Stimulated activated CD8-positive, alpha-beta memory T cell treated with anti-CD3 and anti-CD28 coated beads, Interleukin-15, amount 100 ng/mL, for 1 hour (primary cell): ENCODE measurements around the gene PLSCR3.
"Not testable (repeated sequence)": the region's sequence is repeated elsewhere in the genome, so short reads cannot be mapped to it uniquely, and the experiment has no call there.

Source experiments
- DNase-seq: peaks from one replicate; pipeline ENCODE4 v3.0.0-alpha.2; 2020; ENCODE audit warnings: low read depth

Gene PLSCR3

DNA sequence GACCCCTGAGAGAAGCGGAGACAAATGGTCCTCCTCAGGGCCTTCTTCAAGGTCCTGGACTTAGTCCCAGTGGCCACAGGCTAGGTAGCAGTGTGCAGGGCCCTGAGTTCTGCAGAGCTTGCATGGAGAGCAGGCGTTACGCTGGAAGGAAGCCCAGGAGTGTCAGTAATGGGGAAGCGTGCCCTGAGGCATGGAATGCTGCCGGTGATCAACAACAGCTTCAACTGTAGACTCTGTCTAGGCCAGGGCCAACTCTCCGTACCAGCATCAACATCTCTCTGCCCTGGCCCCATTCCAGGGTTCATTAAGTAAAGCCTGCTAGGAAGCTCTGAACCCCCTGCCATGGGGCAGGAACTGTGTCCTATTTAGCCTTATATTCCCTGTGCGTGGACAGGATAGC lies 14.0 kb downstream of the PLSCR3 start:
- DNase-seq = no peak

DNA sequence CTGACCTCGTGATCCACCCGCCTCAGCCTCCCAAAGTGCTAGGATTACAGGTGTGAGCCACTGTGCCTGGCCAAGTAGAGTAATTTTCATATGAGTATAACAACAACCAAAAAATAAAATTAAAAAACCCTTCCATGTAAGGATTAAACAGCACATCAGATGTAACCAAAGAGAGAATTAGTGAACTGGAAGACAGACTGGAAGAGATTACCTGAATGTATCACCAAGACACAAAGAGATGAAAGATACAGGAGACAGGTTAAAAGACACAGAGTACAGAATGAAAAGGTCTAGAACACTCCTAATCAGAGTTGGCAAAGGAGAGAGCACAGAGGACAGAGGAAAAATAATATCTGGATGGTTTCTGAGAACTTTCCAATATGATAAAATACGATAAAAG lies 15.2 kb downstream of the PLSCR3 start:
- no peak for DNase-seq

DNA sequence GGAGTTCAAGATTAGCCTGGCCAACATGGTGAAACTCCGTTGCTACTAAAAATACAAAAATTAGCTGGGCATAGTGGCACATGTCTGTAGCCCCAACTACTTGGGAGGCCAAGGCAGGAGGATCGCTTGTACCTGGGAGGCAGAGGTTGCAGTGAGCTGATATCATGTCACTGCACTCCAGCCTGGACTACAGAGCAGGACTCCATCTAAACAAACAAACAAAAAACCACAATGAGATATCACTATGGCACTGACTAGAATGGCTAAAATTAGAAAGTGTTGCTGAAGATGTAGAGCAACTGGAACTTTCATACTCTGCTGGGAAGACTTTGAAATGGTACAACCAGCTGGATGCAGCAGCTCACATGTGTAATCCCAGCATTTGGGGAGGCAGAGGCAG lies 20.0 kb downstream of the PLSCR3 start:
- no peak for DNase-seq

DNA sequence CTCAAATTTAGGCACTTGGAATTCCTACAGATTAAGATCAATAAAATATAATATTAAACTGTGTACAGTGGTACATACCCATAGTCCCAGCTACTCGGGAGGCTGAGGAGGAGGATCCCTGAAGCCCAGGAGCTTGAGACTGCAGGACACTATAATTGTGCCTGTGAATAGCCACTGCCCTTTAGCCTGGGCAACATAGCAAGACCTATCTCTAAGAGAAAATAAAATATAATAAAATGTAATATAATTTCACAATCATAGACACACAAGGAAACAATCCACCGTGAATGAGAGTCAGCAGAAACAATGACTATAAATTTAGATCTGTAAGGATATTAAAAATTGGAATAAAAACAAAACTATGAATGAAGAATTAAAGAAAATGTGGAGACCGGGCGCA lies 23.5 kb downstream of the PLSCR3 start:
- DNase-seq = no peak

DNA sequence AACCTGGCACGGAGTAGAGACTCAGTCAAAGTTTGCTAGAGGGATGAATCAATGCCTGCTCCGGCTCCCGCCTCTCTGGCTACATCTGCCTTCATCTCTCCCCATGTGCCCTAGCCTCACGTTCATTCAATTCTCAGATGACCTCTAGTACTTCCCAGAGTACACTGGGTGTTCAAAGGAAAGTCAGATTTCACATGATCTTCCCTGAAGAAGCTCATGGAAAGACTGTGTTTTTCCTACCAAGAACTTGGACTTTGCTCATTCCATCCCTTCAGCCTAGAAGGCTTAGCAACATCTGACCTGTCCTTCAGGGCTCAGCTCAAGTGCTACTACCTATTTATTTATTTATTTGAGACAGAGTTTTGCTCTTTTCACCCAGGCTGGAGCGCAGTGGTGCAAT lies 24.5 kb downstream of the PLSCR3 start:
- DNase-seq = no peak

DNA sequence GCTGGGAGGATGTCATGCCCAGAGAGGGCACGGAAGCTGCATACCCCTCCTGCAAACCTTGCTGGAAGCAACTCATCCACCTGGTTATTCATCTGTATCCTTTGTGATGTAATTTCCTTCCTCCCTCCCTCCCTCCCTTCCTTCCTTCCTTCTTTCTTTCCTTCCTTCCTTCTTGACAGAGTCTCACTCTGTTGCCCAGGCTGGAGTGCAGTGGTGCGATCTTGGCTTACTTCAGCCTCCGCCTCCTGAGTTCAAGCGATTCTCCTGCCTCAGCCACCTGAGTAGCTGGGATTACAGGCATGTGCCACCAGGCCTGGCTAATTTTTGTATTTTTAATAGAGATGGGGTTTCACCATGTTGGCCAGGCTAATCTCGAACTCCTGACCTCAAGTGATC lies 25.7 kb downstream of the PLSCR3 start:
- DNase-seq = not testable (repeated sequence)

DNA sequence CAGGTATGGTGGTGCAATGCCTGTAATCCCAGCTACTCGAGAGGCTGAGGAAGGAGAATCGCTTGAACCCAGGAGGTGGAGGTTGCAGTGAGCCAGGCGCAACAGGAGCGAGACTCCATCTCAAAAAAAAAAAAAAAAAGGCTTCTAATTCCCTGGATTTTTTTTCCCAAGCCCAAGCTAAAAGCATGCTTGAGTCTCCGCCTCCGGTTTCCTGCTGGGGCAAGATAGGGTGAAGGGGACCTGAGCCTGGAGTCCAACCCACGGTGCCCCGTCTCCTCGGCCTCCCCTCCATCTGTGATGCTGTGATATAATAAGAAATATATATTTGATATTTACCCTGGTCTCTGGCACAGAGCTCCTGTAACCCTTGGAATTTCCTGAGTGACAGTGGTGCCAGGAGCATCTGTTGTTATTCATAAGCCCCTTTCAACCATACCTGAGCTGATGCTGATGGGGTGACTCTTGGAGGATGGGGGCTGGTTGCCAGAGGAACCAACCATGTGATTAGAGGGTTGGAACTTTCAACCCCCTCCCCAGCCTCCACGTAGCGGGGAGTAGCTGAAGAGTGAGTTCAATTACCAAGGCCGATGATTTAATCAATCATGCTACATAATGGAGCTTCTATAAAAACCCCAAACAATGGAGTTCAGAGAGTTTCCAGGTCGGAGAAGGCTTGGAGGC lies 26.3 kb downstream of the PLSCR3 start:
- DNase-seq = no peak

DNA sequence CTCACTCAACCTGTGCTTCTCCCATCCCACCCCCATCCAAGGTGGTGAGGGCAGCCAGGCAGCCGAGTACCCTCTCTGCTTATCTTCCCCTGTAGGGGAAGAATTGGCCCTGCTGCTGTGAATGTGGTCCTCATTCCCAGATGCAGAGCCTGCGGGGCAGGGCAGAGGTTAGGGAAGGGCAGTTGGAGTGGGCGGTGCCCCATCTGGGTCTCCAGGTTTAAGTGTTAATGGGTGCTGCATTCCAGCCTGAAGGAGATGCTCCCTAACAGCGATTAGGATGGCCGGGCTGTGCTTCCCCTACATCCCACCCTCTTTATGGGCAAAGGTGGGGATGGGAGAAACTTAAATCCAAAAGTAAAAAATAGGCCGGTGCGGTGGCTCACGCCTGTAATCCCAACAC lies 27.2 kb downstream of the PLSCR3 start:
- DNase-seq = no peak

DNA sequence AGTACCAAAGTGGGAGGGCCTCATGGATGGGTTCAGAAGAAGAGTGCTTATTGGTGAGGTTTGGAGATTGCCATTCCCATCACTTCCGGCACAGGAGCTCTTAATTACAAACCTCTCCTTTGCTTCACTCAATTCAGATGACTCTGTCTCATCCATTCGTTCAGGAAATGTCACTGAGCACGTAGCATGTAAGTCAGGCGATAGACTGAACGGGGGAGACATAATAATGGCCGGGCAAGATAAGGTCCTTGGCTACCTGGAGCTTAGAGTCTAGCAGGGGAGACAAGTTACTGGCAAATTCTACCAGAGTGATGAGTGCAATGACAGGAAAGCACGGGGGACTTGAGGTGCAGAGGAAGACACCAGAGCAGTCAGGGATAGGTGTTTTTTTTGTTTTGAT lies 28.4 kb downstream of the PLSCR3 start:
- not testable (repeated sequence) for DNase-seq

DNA sequence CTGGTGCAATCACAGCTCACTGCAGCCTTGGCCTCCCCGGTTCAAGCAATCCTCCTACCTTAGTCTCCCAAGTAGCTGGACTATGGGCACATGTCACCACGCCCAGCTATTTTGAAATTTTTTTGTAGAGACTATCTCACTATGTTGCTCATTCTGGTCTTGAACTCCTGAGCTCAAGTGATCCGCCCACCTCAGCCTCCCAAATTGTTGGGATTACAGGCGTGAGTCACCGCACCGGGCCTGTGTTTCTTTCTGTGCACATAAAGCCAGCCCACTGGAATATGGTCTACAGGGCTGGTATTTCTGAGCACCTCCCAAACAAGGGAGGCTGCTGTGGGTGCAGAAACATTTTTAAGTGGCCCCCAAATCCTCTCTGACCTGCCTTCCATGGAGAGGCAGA lies 31.0 kb downstream of the PLSCR3 start:
- DNase-seq = no peak

DNA sequence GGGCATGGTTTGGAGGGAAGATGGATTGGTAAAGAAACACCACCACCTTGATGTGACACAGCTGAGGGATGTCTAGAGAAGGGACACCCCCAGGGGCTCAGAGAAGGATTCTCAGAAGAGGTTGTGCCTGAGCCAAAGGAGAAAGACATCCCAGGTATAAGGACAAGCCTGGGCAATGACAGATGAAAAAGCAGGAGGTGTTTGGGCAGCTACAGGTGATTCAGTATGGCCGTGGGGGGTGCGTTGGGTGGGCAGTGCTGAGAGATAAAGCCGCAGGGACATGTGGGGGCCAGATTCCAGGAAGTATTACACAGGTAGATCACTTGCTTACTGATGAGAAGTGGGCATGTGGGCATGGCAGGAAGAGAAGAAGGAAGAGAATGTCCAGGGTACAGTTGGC lies 32.4 kb downstream of the PLSCR3 start:
- DNase-seq = no peak

DNA sequence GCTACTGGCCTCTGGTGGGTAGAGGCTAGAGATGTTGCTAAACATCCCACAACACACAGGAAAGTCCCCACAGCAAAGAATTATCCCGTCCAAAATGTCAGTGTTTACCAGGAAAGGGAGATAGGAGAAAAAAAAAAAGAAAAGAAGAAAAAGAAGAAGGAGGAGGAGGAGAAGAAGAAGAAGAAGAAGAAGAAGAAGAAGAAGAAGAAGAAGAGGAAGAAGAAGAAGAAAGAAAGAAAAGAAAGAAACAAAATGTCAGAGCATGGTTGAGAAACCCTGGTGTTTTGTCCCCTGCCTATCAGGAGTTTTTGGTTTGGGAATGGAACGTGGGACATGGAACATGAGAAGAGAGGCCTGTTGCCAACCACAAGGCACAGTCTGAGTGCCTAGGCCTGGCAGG lies 36.9 kb downstream of the PLSCR3 start:
- no peak for DNase-seq

DNA sequence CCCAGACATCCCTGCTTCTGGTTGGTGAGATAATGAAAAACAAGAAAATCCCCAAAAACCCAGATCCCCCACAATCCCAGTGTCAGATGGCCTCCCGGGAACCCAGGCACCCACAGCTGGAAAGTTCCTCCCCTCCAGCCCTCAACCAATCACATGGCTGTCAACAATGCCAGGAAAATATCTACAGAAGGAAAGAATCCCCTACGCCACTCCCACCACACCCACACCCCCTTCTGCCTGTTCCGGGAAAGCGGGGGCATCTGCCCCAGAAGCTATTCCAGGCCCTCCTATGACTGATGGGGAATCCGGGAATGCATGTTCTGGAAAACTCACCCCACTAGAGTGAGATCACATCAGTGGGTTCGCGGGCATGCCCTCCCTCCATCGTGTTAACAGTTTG lies 37.6 kb downstream of the PLSCR3 start:
- no peak for DNase-seq

DNA sequence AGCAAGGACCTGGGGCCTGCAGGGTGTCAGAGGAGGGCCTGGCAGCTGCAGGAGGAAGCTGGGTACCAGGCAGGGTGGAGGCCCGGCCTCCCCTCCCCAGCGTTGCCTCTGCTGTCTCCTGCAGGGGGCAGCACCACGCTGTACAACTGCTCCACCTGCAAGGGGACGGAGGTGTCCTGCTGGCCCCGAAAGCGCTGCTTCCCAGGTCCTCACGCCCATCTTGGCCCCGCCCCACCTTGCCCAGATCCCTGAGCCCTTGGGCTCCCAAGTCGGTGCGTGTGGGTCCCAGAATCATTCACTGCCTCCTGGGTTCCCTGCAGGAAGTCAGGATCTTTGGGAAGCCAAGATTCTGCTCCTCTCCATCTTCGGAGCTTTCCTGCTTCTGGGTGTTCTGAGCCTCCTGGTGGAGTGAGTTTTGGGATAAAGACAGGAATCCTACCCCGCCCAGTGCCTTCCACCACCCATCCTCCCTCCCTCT lies 38.2 kb downstream of the PLSCR3 start:
- DNase-seq = peak; percentile 76

DNA sequence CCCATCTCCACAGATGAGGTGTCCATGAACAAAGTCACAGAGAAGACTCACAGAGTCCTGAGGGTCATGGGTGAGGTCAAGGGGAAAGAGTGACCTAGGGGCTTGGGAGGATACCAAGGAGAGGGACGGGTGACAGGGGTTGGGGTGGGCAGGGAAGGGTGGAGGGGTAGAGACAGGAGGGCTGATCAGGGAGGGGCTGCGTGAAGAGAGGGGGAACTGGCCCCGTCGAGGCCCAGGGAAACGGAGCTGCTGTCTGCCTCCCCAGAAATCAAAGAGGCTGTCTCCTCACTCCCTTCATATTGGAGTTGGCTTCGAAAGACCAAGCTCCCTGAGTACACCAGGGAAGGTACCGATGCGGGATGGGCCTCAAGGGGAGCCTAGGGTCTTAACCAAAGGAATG lies 38.8 kb downstream of the PLSCR3 start:
- no peak for DNase-seq

DNA sequence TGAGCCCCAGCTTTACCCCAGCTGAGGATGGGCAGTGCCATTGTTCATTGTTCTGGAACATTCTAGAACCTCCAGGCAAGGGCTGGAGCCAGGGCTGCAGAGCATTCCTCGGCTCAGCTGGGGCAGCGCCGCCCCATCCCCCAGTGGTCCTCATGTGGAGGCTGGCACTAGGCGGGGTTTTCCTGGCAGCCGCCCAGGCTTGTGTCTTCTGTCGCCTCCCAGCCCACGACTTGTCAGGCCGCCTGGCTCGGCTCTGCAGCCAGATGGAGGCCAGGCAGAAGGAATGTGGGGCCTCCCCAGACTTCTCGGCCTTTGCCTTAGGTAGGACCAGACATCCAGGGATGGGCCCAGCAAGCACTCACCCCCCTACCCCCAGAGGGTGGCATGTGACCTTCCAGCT lies 39.3 kb downstream of the PLSCR3 start, which contains the start of gene TMEM95:
Gene TMEM95 (plus strand): TSS at position 104 of the 400 bp plus-strand sequence. CDS start 49 bp downstream, at position 153.
- no peak for DNase-seq

DNA sequence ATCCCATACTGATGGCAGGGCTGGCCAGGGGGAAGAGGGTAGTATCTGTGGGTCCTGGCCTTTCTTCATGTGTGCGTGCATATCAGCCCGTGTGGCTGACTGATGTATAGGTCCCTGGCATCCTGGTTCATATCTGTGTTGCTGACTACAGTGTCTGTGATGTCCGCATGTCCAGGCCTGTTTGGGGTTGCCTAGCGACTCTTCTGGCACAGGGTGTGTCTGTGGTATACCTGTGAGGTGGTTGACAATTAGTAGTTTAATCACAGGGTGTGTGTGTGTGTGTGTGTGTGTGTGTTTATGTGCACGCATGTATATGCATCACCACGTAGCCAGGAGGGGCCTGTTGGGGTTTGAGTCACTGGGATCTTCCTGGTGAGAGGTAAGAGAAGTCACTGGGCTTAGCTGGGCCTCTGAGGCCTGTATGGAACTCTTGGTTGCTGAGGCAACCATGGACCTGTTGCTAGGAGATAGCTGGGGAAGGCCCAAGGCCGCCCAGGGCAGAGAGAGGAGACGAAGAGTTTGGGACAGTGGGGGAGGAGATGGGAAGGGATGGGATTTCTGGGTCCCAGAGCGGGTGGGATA lies 40.0 kb downstream of the PLSCR3 start:
- DNase-seq = no peak

DNA sequence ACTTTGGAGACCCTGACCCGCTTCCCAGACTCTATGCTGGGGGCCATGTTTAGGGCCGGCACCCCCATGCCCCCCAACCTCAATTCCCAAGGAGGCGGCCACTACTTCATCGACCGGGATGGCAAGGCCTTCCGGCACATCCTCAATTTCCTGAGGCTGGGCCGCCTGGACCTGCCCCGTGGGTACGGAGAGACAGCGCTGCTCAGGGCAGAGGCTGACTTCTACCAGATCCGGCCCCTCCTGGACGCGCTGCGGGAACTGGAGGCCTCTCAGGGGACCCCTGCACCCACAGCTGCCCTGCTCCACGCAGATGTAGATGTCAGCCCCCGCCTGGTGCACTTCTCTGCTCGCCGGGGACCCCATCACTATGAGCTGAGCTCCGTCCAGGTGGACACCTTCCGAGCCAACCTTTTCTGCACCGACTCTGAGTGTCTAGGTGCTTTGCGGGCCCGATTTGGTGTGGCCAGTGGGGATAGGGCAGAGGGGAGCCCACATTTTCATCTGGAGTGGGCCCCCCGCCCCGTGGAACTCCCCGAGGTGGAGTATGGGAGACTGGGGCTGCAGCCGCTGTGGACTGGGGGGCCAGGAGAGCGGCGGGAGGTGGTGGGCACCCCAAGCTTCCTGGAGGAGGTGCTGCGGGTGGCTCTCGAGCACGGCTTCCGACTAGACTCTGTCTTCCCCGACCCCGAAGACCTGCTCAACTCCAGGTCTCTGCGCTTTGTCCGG lies 41.3 kb downstream of the PLSCR3 start:
- no peak for DNase-seq

DNA sequence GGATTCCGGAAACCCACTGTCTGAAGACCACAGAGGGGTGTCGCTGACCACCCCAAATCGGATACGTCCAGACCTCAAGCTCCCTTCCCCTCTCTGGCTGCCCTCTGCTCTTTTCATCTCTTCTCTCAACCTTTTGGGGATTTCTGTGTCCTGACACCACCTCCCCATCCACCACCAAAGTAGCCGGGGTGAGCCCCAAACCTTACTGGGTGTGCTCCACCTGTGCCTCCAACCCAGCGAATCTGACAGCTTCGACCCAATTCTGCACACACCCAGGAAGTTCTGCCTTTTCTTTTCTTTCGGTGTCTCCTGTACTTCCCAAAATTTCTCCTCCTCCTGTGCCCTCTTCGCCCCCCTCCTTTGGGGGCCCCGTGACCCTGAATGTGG lies 41.8 kb downstream of the PLSCR3 start:
- DNase-seq = no peak

DNA sequence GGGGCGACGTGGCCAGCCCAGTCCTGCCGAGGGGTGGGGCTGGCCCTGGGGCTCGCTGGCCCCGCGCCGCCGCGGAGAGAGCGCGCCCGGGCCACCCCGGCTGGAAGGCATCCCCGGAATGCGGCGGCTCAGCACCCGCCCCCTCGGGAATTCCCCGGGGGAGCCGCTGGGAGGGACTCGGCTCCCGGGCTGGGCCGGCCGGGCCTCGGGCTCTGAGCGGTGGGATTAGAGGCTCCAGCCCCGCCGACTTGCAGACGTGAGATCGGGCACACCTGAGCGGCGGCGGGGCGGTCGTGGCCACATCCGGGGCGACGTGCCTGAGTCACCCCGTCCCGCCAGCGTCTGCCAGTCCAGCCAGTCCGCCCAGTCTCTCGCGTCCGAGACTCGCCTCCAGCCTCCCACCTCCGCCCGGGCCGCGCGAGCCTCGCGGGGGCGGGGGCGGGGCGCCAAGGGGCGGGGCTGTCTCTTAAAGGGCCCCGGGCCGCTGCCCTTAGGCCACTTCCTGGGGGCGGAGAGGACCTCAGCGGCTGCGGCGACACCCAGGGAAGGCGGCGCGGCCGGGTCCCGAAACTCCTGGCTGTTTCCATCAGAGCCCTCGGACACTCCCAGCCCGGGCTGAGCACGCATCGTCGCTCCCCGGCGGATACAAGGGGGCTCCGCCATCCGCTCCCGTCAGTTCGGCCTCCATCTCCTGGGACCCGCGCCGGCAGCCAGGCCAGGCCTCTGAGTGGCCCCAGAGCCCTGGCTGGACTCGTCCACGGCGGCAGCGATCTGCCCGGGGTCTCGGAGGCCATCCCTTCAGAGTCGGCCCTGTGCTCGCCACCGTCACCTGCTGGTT lies 42.4 kb downstream of the PLSCR3 start, which contains the start of gene KCTD11:
Gene KCTD11 (plus strand): TSS at position 498 of the 838 bp plus-strand sequence.
- DNase-seq = peak; percentile 42

DNA sequence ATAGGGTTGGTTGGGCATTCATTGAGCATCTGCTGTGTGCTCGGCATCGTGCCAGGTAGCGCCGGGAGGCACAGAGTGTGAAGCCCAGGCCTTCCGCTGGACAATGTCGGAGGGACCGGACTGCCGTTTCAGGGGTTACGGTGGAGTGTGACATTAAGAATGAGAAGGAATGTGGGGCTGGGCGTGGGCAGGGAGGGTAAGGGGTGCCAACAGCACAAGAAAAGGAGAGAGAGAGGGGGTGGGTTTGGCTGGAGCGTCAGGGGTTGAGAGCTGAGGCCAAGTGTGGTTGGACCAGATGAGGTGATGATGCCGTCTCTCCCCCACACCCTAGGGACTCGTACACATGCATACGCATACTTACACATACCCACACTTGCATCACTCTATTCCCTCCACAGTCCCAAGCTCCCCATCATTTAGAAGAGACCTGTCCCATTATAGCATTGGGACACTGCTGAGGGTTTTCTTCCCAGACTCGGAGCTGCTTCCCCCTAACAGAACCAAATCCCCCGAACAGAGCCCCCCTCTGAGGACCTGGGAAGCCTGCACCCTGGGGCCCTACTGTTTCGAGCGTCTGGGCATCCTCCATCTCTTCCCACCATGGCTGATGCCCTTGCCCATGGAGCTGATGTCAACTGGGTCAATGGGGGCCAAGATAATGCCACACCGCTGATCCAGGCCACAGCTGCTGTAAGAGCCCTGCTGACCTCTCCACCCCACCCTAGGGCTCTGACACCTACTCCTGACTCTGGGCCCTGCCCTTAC lies 45.7 kb downstream of the PLSCR3 start:
- no peak for DNase-seq
